ENCODE results near the gene CD5L.

CD5L gene

GRCh38 chr1:157806431-157807149 lies 35.0 kb downstream of the CD5L start:
- DNase-seq, result no peak

DNA sequence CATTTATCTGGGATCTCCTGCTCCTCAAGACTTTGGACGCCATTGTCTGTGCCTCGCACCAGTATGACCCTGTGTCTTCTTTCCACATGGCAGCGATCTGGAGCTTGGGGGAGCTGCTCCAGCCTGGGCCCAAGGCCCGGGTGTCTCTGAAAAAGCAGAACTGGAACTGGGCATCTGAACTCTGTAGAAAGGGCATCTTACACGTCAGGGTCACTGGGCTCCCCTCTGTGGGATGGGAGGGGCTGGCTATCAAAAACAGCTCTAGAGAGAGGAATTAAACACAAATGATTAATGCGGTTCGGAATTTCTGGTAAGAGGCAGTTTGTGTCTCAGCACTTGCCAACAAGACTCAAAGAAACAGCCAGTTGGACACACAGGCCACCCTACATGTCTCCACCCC lies 37.8 kb downstream of the CD5L start:
- no peak for DNase-seq

GRCh38 chr1:157799996-157800395 lies 41.6 kb downstream of the CD5L start:
- no peak for DNase-seq

DNA sequence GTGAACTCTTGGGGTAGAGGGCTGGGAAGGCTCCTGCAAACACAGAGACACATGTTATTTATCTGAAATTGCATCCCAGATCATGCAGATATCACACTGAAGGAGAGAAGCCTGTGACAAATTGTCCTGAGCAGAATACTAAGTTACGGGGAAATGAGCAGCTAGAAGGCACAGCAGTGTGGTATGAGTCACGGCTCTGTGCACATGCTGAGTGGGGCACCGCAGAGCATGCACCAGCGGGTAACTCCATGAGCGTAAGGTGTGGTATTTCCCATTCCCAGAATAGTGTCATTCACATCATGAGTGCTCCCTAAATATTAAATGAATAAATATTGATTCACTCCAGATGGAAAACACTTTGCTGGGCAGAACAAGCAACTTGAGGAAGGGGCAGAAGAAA lies 43.4 kb downstream of the CD5L start:
- DNase-seq, result no peak

DNA sequence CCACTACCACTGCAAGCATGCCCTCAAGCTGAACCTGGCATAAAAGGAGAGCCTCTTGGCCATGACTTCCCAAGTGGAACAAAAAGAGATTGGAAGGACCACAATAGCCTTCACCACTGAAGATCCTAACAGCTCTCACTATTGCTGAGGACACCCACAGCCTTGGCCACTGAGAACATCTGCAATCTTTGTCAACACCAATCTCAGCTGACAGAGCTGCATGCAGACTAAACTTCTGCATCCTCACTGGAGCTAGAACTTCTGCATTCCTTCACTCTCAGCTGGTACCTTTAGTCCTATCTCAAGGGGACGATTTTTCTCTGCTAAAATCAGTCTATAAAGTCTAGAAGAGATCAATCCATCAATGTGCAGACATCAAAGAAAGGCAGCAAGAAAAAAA lies 56.4 kb downstream of the CD5L start:
- DNase-seq, result no peak

GRCh38 chr1:157784801-157785200 lies 56.8 kb downstream of the CD5L start:
- DNase-seq, result no peak

DNA sequence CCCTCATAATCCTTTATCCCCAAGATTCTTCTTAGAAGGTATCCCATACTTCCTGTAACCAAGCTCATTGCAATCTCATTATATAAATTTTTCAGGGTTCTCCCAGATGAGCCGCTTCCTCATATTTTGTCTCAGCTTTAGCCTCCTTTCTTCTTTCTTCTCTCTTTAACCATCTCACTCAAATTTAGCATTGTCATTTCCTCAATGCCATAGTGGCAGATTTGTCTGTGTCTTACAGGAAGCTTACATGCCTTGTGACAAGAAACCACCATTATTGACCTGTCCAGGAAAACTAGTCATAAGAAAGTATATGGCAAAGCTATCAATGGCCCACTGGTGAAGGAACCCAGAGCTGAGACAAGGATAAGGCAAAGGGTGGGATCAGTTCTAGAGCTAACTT lies 58.7 kb downstream of the CD5L start:
- no peak for DNase-seq

DNA sequence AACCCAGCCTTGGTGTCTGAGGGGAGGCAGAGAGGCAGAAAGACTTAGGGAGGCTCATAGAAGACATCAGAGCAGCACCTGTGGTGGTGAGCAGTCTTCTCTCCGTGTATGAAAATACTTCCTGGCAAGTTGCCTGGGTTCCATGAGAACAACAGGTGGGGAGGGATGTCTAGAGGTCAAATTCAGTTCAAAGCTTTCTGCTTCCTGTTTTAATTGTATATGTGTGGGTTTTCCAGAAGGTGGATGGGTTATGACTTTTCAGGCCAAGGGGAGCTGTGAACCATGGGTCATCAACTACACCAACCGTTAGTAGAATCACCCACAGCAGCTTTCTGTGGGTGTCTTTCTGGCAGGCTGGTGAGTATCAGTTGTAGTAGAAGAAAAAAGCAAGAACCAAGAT lies 60.6 kb downstream of the CD5L start:
- DNase-seq, result no peak

Data from CD4-positive, alpha-beta T cell treated with Interleukin-21 for 1 hour (primary cell).